MM.1S (cell line): ENCODE results near the gene CNPY1.

ENCODE experiments used
- DNase-seq: peaks from one replicate; pipeline ENCODE4 v3.0.0-alpha.2; 2015
- H2AFZ ChIP-seq: fragments of 300-600 bp; sonication (generic); 2 replicates; pipeline ENCODE4 v1.6.0; 2016; ENCODE audit warnings: antibody characterized with exemption, low read length
- H3F3A ChIP-seq: fragments of 300-600 bp; sonication (generic); 2 replicates; pipeline ENCODE4 v1.6.1; 2016; ENCODE audit warnings: mild to moderate bottlenecking, antibody characterized with exemption, low read length, moderate library complexity, mixed read lengths; ENCODE audit not compliant: insufficient read depth
- H3K27ac ChIP-seq: fragments of 300-600 bp; sonication (generic); 2 replicates; pipeline ENCODE4 v1.5.1; 2016; ENCODE audit warnings: mild to moderate bottlenecking, low read length
- H3K27me3 ChIP-seq: fragments of 300-600 bp; sonication (generic); replicated peaks from 2 replicates; pipeline ENCODE4 v1.6.0; 2016; ENCODE audit warnings: low read length; ENCODE audit not compliant: insufficient read depth
- H3K36me3 ChIP-seq: fragments of 300-600 bp; sonication (generic); replicated peaks from 2 replicates; pipeline ENCODE4 v1.6.1; 2016; ENCODE audit warnings: mild to moderate bottlenecking, low read length, mixed read lengths; ENCODE audit not compliant: insufficient read depth
- H3K4me1 ChIP-seq: fragments of 300-600 bp; sonication (generic); 2 replicates; pipeline ENCODE4 v1.6.1; 2016; ENCODE audit warnings: low read length, mixed read lengths
- H3K4me2 ChIP-seq: fragments of 300-600 bp; sonication (generic); 2 replicates; pipeline ENCODE4 v1.6.0; 2016; ENCODE audit warnings: low read depth, low read length
- H3K4me3 ChIP-seq: fragments of 300-600 bp; sonication (generic); 2 replicates; pipeline ENCODE4 v1.5.1; 2016; ENCODE audit warnings: low read length, mixed read lengths
- H3K79me2 ChIP-seq: fragments of 300-600 bp; sonication (generic); 2 replicates; pipeline ENCODE4 v1.6.1; 2016; ENCODE audit warnings: mixed run types, low read length, mixed read lengths
- H3K9ac ChIP-seq: fragments of 300-600 bp; sonication (generic); 2 replicates; pipeline ENCODE4 v1.6.1; 2016; ENCODE audit warnings: low read length, mixed read lengths
- H3K9me2 ChIP-seq: fragments of 300-600 bp; sonication (generic); replicated peaks from 2 replicates; pipeline ENCODE4 v1.6.1; 2016; ENCODE audit warnings: mild to moderate bottlenecking, low read length, mixed read lengths; ENCODE audit not compliant: insufficient read depth
- H3K9me3 ChIP-seq: fragments of 300-600 bp; sonication (generic); replicated peaks from 2 replicates; pipeline ENCODE4 v1.6.1; 2016; ENCODE audit warnings: mild to moderate bottlenecking, low read length, mixed read lengths; ENCODE audit not compliant: insufficient read depth
- H4K20me1 ChIP-seq: fragments of 300-600 bp; sonication (generic); 2 replicates; pipeline ENCODE4 v1.6.1; 2016; ENCODE audit warnings: mild to moderate bottlenecking, low read length, moderate library complexity, mixed read lengths; ENCODE audit not compliant: insufficient read depth
- EZH2 ChIP-seq: fragments of 300-600 bp; sonication (generic); optimal IDR thresholded peaks from 2 replicates; pipeline ENCODE3; 2017; ENCODE audit warnings: low read depth, mild to moderate bottlenecking, antibody characterized with exemption, low read length, mixed read lengths
- EZH2phosphoT487 ChIP-seq: fragments of 300-600 bp; sonication (generic); IDR thresholded peaks from 2 replicates; pipeline ENCODE4 v1.6.1; 2018; ENCODE audit warnings: antibody characterized with exemption, low read length
- TF ChIP-seq, protein P1 (sequence below): fragments of 300-600 bp; sonication (generic); IDR thresholded peaks from 2 replicates; pipeline ENCODE4 v1.5.1; 2016; ENCODE audit warnings: antibody characterized with exemption, low read length, mixed read lengths

The CNPY1 gene

DNA sequence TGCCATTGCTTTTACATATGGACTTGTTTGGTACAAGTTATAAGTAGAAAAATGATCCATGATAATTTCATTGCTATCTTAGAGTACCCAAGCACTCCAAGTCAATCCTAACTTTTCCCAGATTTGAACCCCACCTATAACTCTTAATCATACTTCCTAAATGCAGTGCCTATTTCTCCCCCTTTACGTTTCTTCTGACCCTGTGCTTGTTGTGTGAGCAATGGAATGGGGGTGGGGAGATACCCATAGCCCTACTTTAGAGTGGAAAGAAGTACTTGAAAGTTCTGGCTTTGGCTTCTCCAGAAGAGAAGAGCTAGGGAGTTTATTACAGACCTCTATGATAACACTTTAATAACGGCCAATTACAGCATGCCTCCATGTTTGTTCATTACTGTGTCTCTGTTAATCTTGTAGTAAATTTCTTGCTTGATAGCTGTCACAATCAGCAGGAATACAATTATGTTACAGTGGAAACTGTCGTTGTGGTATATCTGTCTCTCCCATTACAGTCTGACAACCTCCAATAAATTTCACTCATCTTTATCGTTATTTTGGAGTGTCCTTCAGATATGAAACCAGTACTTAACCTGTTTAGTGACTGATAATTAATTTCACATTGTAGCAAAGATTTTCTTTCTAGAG lies 34.0 kb downstream of the CNPY1 start:
- TF ChIP-seq, protein P1, sequence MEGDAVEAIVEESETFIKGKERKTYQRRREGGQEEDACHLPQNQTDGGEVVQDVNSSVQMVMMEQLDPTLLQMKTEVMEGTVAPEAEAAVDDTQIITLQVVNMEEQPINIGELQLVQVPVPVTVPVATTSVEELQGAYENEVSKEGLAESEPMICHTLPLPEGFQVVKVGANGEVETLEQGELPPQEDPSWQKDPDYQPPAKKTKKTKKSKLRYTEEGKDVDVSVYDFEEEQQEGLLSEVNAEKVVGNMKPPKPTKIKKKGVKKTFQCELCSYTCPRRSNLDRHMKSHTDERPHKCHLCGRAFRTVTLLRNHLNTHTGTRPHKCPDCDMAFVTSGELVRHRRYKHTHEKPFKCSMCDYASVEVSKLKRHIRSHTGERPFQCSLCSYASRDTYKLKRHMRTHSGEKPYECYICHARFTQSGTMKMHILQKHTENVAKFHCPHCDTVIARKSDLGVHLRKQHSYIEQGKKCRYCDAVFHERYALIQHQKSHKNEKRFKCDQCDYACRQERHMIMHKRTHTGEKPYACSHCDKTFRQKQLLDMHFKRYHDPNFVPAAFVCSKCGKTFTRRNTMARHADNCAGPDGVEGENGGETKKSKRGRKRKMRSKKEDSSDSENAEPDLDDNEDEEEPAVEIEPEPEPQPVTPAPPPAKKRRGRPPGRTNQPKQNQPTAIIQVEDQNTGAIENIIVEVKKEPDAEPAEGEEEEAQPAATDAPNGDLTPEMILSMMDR = no peak
- TF ChIP-seq EZH2 (no peak), EZH2phosphoT487 (no peak)
- no peaks in the 10 kb centered on the region for H4K20me1 ChIP-seq
- no peak for DNase-seq
- H3K36me3 ChIP-seq = no peaks in the 10 kb centered on the region
- no peak overlapping the region for H3K9ac ChIP-seq
- no peak overlapping the region for H3K4me2 ChIP-seq
- no peaks in the 10 kb centered on the region for H3K79me2 ChIP-seq
- peaks cover 90% of the 10 kb centered on the region for H3K27me3 ChIP-seq
- H3K4me1 ChIP-seq = no peaks in the 10 kb centered on the region
- H3K9me2 ChIP-seq = no peaks in the 10 kb centered on the region
- no peaks in the 10 kb centered on the region for H3F3A ChIP-seq
- no peak overlapping the region for H2AFZ ChIP-seq
- no peaks in the 10 kb centered on the region for H3K9me3 ChIP-seq
- no peak overlapping the region for H3K4me3 ChIP-seq
- no peak overlapping the region for H3K27ac ChIP-seq

DNA sequence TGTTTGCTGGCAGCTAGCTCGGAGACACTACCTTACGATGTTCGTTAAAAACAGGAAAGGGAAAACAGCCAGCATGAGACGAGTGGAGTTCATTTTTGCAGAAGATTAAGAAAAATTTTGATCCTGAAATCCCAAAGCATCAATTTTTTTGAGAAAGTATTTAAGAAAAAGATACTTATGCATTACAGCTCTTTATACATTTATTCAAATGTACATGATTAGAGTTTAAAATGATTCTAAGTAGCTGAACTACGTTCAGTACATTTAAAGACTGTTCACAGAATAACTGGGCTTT lies 34.7 kb downstream of the CNPY1 start:
- no peaks in the 10 kb centered on the region for H3F3A ChIP-seq
- no peaks in the 10 kb centered on the region for H3K9me2 ChIP-seq
- no peaks in the 10 kb centered on the region for H3K36me3 ChIP-seq
- DNase-seq = no peak
- H4K20me1 ChIP-seq = no peaks in the 10 kb centered on the region
- H3K4me3 ChIP-seq = no peak overlapping the region
- peaks cover 89% of the 10 kb centered on the region for H3K27me3 ChIP-seq
- H3K79me2 ChIP-seq = no peaks in the 10 kb centered on the region
- H3K9ac ChIP-seq = no peak overlapping the region
- no peak overlapping the region for H3K4me2 ChIP-seq
- no peaks in the 10 kb centered on the region for H3K9me3 ChIP-seq
- no peak overlapping the region for H3K27ac ChIP-seq
- no peak for TF ChIP-seq EZH2
- TF ChIP-seq EZH2phosphoT487 = no peak
- TF ChIP-seq, protein P1 = no peak
- no peak overlapping the region for H2AFZ ChIP-seq
- H3K4me1 ChIP-seq = no peaks in the 10 kb centered on the region

DNA sequence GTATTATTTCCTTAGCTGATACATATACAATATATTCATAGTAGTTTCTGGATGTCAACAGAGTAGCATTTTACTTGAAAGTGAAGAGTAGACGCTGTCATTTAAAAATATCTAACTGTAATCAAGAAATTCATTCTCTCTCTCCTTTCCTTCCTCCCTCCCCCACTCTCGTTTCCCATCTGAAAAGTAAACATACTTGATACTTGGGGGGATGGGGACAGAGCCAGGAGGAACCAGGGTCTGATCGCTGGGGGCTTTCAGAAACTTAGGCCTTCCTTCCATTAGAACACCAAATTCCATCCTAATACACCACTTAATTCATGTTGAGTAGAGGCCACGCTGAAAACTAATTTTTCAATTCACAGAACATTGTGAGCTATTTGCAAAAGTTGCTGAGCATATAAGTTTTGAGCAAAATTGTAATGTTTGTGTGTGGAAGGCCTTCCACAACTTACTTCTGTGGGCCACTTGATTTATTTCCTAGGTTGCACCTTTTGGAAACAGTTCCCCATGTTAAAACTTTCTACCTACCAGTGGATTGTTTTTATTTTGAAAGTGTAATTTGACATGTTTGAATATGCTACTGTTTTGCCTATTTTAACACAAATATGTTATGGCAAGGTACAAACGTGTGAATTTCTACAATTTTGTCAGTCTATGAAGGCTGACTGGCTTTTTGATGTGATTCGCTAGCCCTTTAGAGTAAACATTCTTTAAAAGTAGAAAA lies 35.2 kb downstream of the CNPY1 start:
- Histone ChIP-seq H3K9me2 (no peaks in the 10 kb centered on the region), H3K27me3 (peaks cover 89% of the 10 kb centered on the region), H3K27ac (no peak overlapping the region), H3K9ac (no peak overlapping the region), H2AFZ (no peak overlapping the region), H4K20me1 (no peaks in the 10 kb centered on the region), H3K36me3 (no peaks in the 10 kb centered on the region), H3K79me2 (no peaks in the 10 kb centered on the region), H3K4me3 (no peak overlapping the region), H3K4me2 (no peak overlapping the region), H3F3A (no peaks in the 10 kb centered on the region), H3K4me1 (no peaks in the 10 kb centered on the region), H3K9me3 (no peaks in the 10 kb centered on the region)
- TF ChIP-seq EZH2 (no peak), EZH2phosphoT487 (no peak)
- TF ChIP-seq, protein P1 = no peak
- no peak for DNase-seq
